GM06990 (cell line): ENCODE measurements around the gene CRYBA4.
A peak's percentile ranks its signal among the peaks of the same experiment; 100 is the strongest.

Source experiments
- DNase-seq: peaks from one replicate; pipeline ENCODE4 v3.0.0-alpha.2; 2011; ENCODE audit not compliant: insufficient read length; ENCODE audit errors: extremely low read depth
- H3K27me3 ChIP-seq: replicated peaks from 2 replicates; pipeline ENCODE4 v1.6.0; 2011; ENCODE audit warnings: low read length; ENCODE audit not compliant: control insufficient read depth, insufficient read depth
- H3K36me3 ChIP-seq: 2 replicates; pipeline ENCODE4 v1.5.1; 2011; ENCODE audit warnings: low read length; ENCODE audit not compliant: control insufficient read depth, insufficient read depth
- H3K4me3 ChIP-seq: replicated peaks from 2 replicates; pipeline ENCODE4 v1.5.1; 2011; ENCODE audit warnings: low read depth, mild to moderate bottlenecking, control low read depth, low read length
- CTCF ChIP-seq: IDR thresholded peaks from 2 replicates; pipeline ENCODE4 v1.5.1; 2011; ENCODE audit warnings: low read length, control low read depth, mild to moderate bottlenecking, inconsistent platforms; ENCODE audit not compliant: insufficient read depth, poor library complexity, severe bottlenecking

CRYBA4 gene

GRCh38 chr22:26632422-26633155, 10.8 kb downstream of the CRYBA4 start:
- Histone ChIP-seq H3K27me3 (no peaks in the 10 kb centered on the region), H3K36me3 (no peaks in the 10 kb centered on the region), H3K4me3 (no peak overlapping the region)
- no peak for DNase-seq
- TF ChIP-seq CTCF, result no peak

GRCh38 chr22:26634189-26634588, 12.4 kb downstream of the CRYBA4 start:
- no peaks in the 10 kb centered on the region for H3K36me3 ChIP-seq
- no peak for TF ChIP-seq CTCF
- no peaks in the 10 kb centered on the region for H3K27me3 ChIP-seq
- no peak for DNase-seq
- no peak overlapping the region for H3K4me3 ChIP-seq

- no peak for DNase-seq
- Histone ChIP-seq H3K36me3 (no peaks in the 10 kb centered on the region), H3K27me3 (no peaks in the 10 kb centered on the region), H3K4me3 (no peak overlapping the region)
- no peak for TF ChIP-seq CTCF
Observed at GRCh38 chr22:26635117-26635516, 13.4 kb downstream of the CRYBA4 start.

- no peak for TF ChIP-seq CTCF
- DNase-seq, result no peak
- Histone ChIP-seq H3K4me3 (no peak overlapping the region), H3K27me3 (no peaks in the 10 kb centered on the region), H3K36me3 (no peaks in the 10 kb centered on the region)
Observed at GRCh38 chr22:26636296-26636695, 14.5 kb downstream of the CRYBA4 start.

GRCh38 chr22:26642465-26643417, 21.0 kb downstream of the CRYBA4 start:
- no peak overlapping the region for H3K4me3 ChIP-seq
- H3K27me3 ChIP-seq, result no peaks in the 10 kb centered on the region
- no peaks in the 10 kb centered on the region for H3K36me3 ChIP-seq
- DNase-seq, result peak; percentile 62
- TF ChIP-seq CTCF, result peak; percentile 59
